Fibroblast of upper back skin (primary cell): ENCODE data around the gene PMM1.
A peak's percentile ranks its signal among the peaks of the same experiment; 100 is the strongest.

ENCODE experiments used
- DNase-seq: peaks from one replicate; pipeline ENCODE4 v3.0.0-alpha.2; 2013

Gene PMM1

GRCh38 chr22:41534219-41534618 is 55.4 kb downstream of the PMM1 start:
- DNase-seq = no peak

- DNase-seq = peak; percentile 49
These were observed 56.5 kb downstream of the PMM1 start for GRCh38 chr22:41532908-41533825.

- no peak for DNase-seq
These were observed 57.7 kb downstream of the PMM1 start for GRCh38 chr22:41531715-41532477.

- DNase-seq = no peak
These were observed 58.5 kb downstream of the PMM1 start for GRCh38 chr22:41530890-41531714.

DNA sequence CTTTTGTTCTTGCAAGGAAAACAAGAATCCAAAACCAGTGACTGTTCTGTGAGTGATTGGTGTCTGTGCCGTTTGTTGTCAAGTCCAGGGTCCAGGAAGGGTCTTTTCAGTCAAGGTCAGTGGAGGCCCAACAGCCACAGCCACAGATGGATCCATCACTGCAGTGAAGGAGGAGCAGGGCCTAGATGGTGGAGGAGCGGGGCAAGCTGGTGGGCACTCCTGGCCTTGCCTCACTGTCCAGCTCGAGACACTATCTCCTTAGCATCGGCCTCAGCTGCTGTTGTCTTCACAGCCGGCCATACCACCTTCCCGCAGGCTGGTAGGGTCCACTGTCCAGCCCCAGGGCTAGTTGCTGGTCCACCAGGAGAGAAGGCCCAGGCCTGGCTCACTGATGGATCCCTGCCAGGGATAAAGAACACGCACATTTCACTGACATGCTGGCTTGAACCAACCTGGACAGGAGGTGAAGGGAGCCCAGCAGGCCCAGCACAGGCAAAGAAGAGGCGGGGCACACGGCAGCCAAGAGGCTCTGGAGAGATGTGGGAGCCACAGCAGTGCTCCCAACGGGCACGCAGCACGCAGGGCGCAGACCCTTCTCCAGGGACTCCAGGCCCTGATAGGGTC is 60.6 kb downstream of the PMM1 start:
- DNase-seq = no peak

GRCh38 chr22:41528132-41528766 is 61.4 kb downstream of the PMM1 start:
- no peak for DNase-seq
